HG03378 (cell line): Measurements from ENCODE around the gene SLC38A10.

Source experiments
- ATAC-seq: cut with Tn5 transposase; IDR thresholded peaks from one replicate; pipeline ENCODE4 v1.9.1; 2021; ENCODE audit warnings: mild to moderate bottlenecking, moderate library complexity; ENCODE audit not compliant: unreplicated experiment

SLC38A10 gene

GRCh38 chr17:81212365-81212764, 82.7 kb downstream of the SLC38A10 start:
- no peak for ATAC-seq

- ATAC-seq = no peak
Observed at GRCh38 chr17:81210868-81211267, 84.2 kb downstream of the SLC38A10 start.

- no peak for ATAC-seq
Observed at GRCh38 chr17:81210466-81210865, 84.6 kb downstream of the SLC38A10 start.

GRCh38 chr17:81209141-81209540, 86.0 kb downstream of the SLC38A10 start:
- ATAC-seq = no peak

GRCh38 chr17:81208651-81209050, 86.5 kb downstream of the SLC38A10 start:
- ATAC-seq = no peak

- ATAC-seq = no peak
Observed at GRCh38 chr17:81207610-81208581, 87.2 kb downstream of the SLC38A10 start.

GRCh38 chr17:81206657-81207056, 88.5 kb downstream of the SLC38A10 start:
- ATAC-seq = no peak

GRCh38 chr17:81206166-81206565, 88.9 kb downstream of the SLC38A10 start:
- ATAC-seq = no peak

- no peak for ATAC-seq
Observed at GRCh38 chr17:81204578-81204977, 90.5 kb downstream of the SLC38A10 start.

- no peak for ATAC-seq
Observed at GRCh38 chr17:81203136-81203535, 92.0 kb downstream of the SLC38A10 start.

GRCh38 chr17:81202318-81202717, 92.8 kb downstream of the SLC38A10 start:
- no peak for ATAC-seq

- ATAC-seq = no peak
Observed at GRCh38 chr17:81200695-81201580, 94.2 kb downstream of the SLC38A10 start.

GRCh38 chr17:81200201-81200600, 94.9 kb downstream of the SLC38A10 start:
- no peak for ATAC-seq

- no peak for ATAC-seq
Observed at GRCh38 chr17:81199482-81199830, 95.7 kb downstream of the SLC38A10 start.

- ATAC-seq = no peak
Observed at GRCh38 chr17:81198826-81199481, 96.2 kb downstream of the SLC38A10 start.

- no peak for ATAC-seq
Observed at GRCh38 chr17:81197831-81198490, 97.1 kb downstream of the SLC38A10 start.

GRCh38 chr17:81197409-81197795, 97.7 kb downstream of the SLC38A10 start:
- ATAC-seq = no peak

GRCh38 chr17:81196505-81197408, 98.3 kb downstream of the SLC38A10 start:
- ATAC-seq = no peak

GRCh38 chr17:81195941-81196495, 99.1 kb downstream of the SLC38A10 start:
- ATAC-seq = no peak
